K562 (cell line): Measurements from ENCODE around the gene KDELR3. TPM values are rescaled to one million over a fixed set of nuclear protein-coding genes. Genes with fewer than 3 reads are reported as not detected.

Experiments used
- polyA plus RNA-seq, 8 experiments: library from polyadenylated mRNA; depleted of rRNA in 4 of 8; stranded (reverse) in 5 of 8; unstranded in 3 of 8; fragments of >200 nt; fragmentation: Nextera tagmentation in 2 of 8; fragmentation: Illumina TruSeq in 1 of 8; extraction: Ambion mirVana in 2 of 8; extraction: Trizol in 1 of 8; gene quantifications; 2 replicates each; pipeline versions ENCODE4 v1.2.1 to v1.2.3, GENCODE V29; 2011 to 2014; ENCODE audit warnings: inconsistent platforms in 1 of 8, missing spikeins in 1 of 8
- total RNA-seq, 7 experiments: library from RNA; depleted of rRNA in 6 of 7; stranded (reverse); fragments of >200 nt in 6 of 7; fragmentation: Illumina TruSeq in 2 of 7; extraction: Trizol in 2 of 7; gene quantifications; 2 replicates each; pipeline versions ENCODE4 v1.2.1 to v1.2.3, GENCODE V29; 2011 to 2021; ENCODE audit warnings: low replicate concordance in 1 of 7

Gene KDELR3
- total and polyA plus RNA-seq, 9 of the 15 experiments (the other 6 are each of a cell fraction or from before 2014, with no cell fraction given): 7.1 to 44.8 (median 9.6) TPM

Other genes starting within 250 kb of the KDELR3 start
Only the 7 nearest of the 10 such genes appear.
- 8.4 and 9.6 TPM in 2 replicates for gene TMEM184B, start 195.1 kb upstream of the KDELR3 start, total RNA-seq (2014; rRNA removed)
- 4.0 and 5.5 TPM in 2 replicates for gene TMEM184B, start 195.1 kb upstream of the KDELR3 start, total RNA-seq (2014; rRNA removed; fragmentation: Illumina TruSeq; extraction: Trizol)
- 6.2 and 6.7 TPM in 2 replicates for gene TMEM184B, start 195.1 kb upstream of the KDELR3 start, total RNA-seq (2015; rRNA removed; fragmentation: Illumina TruSeq; extraction: Trizol)
- gene TMEM184B, start 195.1 kb upstream of the KDELR3 start, total RNA-seq (2021): 22.7 and 25.1 TPM in 2 replicates
- gene TMEM184B, start 195.1 kb upstream of the KDELR3 start, polyA plus RNA-seq (2011; rRNA removed): 4.9 and 12.2 TPM in 2 replicates
- 14.2 and 16.4 TPM in 2 replicates for gene TMEM184B, start 195.1 kb upstream of the KDELR3 start, polyA plus RNA-seq (2014; fragmentation: Illumina TruSeq; extraction: Trizol)
- under 1 TPM; 0.31 to 0.38 TPM for gene TMEM184B, start 195.1 kb upstream of the KDELR3 start, polyA plus RNA-seq (2014; fragmentation: Nextera tagmentation; extraction: Ambion mirVana)
- 10.1 and 14.1 TPM in 2 replicates for gene TMEM184B, start 195.1 kb upstream of the KDELR3 start, polyA plus RNA-seq (2014; rRNA removed)
- 41.3 and 55.7 TPM in 2 replicates for gene CSNK1E, start 150.7 kb upstream of the KDELR3 start, total RNA-seq (2014; rRNA removed)
- gene CSNK1E, start 150.7 kb upstream of the KDELR3 start, total RNA-seq (2014; rRNA removed; fragmentation: Illumina TruSeq; extraction: Trizol): 18.0 and 22.5 TPM in 2 replicates
- gene CSNK1E, start 150.7 kb upstream of the KDELR3 start, total RNA-seq (2015; rRNA removed; fragmentation: Illumina TruSeq; extraction: Trizol): 33.1 and 34.4 TPM in 2 replicates
- 61.0 and 62.8 TPM in 2 replicates for gene CSNK1E, start 150.7 kb upstream of the KDELR3 start, total RNA-seq (2021)
- 64.0 and 77.0 TPM in 2 replicates for gene CSNK1E, start 150.7 kb upstream of the KDELR3 start, polyA plus RNA-seq (2011; rRNA removed)
- 64.0 and 73.3 TPM in 2 replicates for gene CSNK1E, start 150.7 kb upstream of the KDELR3 start, polyA plus RNA-seq (2014; fragmentation: Illumina TruSeq; extraction: Trizol)
- 1 to 10 TPM; 2.7 to 3.8 TPM for gene CSNK1E, start 150.7 kb upstream of the KDELR3 start, polyA plus RNA-seq (2014; fragmentation: Nextera tagmentation; extraction: Ambion mirVana)
- gene CSNK1E, start 150.7 kb upstream of the KDELR3 start, polyA plus RNA-seq (2014; rRNA removed): 65.6 and 70.0 TPM in 2 replicates
- 0.09 and 0.41 TPM in 2 replicates for gene KCNJ4, start 12.9 kb upstream of the KDELR3 start, total RNA-seq (2014; rRNA removed)
- gene KCNJ4, start 12.9 kb upstream of the KDELR3 start, total RNA-seq (2014; rRNA removed; fragmentation: Illumina TruSeq; extraction: Trizol): not detected in 2 replicates
- not detected in 2 replicates for gene KCNJ4, start 12.9 kb upstream of the KDELR3 start, total RNA-seq (2015; rRNA removed; fragmentation: Illumina TruSeq; extraction: Trizol)
- 0.13 and 0.55 TPM in 2 replicates for gene KCNJ4, start 12.9 kb upstream of the KDELR3 start, total RNA-seq (2021)
- 0.07 and 0.18 TPM in 2 replicates for gene KCNJ4, start 12.9 kb upstream of the KDELR3 start, polyA plus RNA-seq (2011; rRNA removed)
- 0.07 and 0.28 TPM in 2 replicates for gene KCNJ4, start 12.9 kb upstream of the KDELR3 start, polyA plus RNA-seq (2014; fragmentation: Illumina TruSeq; extraction: Trizol)
- not detected for gene KCNJ4, start 12.9 kb upstream of the KDELR3 start, polyA plus RNA-seq (2014; fragmentation: Nextera tagmentation; extraction: Ambion mirVana)
- 0.20 and 0.27 TPM in 2 replicates for gene KCNJ4, start 12.9 kb upstream of the KDELR3 start, polyA plus RNA-seq (2014; rRNA removed)
- gene DDX17, start 38.2 kb downstream of the KDELR3 start, total RNA-seq (2014; rRNA removed): 330 and 355 TPM in 2 replicates
- gene DDX17, start 38.2 kb downstream of the KDELR3 start, total RNA-seq (2014; rRNA removed; fragmentation: Illumina TruSeq; extraction: Trizol): 165 and 171 TPM in 2 replicates
- gene DDX17, start 38.2 kb downstream of the KDELR3 start, total RNA-seq (2015; rRNA removed; fragmentation: Illumina TruSeq; extraction: Trizol): 182 and 189 TPM in 2 replicates
- 216 and 224 TPM in 2 replicates for gene DDX17, start 38.2 kb downstream of the KDELR3 start, total RNA-seq (2021)
- gene DDX17, start 38.2 kb downstream of the KDELR3 start, polyA plus RNA-seq (2011; rRNA removed): 421 and 553 TPM in 2 replicates
- gene DDX17, start 38.2 kb downstream of the KDELR3 start, polyA plus RNA-seq (2014; fragmentation: Illumina TruSeq; extraction: Trizol): 160 and 185 TPM in 2 replicates
- 10 to 100 TPM; 17.6 to 66.9 TPM for gene DDX17, start 38.2 kb downstream of the KDELR3 start, polyA plus RNA-seq (2014; fragmentation: Nextera tagmentation; extraction: Ambion mirVana)
- 252 and 270 TPM in 2 replicates for gene DDX17, start 38.2 kb downstream of the KDELR3 start, polyA plus RNA-seq (2014; rRNA removed)
- 13.4 and 15.1 TPM in 2 replicates for gene DMC1, start 102.1 kb downstream of the KDELR3 start, total RNA-seq (2014; rRNA removed)
- 11.4 and 11.7 TPM in 2 replicates for gene DMC1, start 102.1 kb downstream of the KDELR3 start, total RNA-seq (2014; rRNA removed; fragmentation: Illumina TruSeq; extraction: Trizol)
- gene DMC1, start 102.1 kb downstream of the KDELR3 start, total RNA-seq (2015; rRNA removed; fragmentation: Illumina TruSeq; extraction: Trizol): 12.1 and 14.5 TPM in 2 replicates
- 5.2 and 5.5 TPM in 2 replicates for gene DMC1, start 102.1 kb downstream of the KDELR3 start, total RNA-seq (2021)
- gene DMC1, start 102.1 kb downstream of the KDELR3 start, polyA plus RNA-seq (2011; rRNA removed): 4.8 and 8.2 TPM in 2 replicates
- 9.8 and 11.9 TPM in 2 replicates for gene DMC1, start 102.1 kb downstream of the KDELR3 start, polyA plus RNA-seq (2014; fragmentation: Illumina TruSeq; extraction: Trizol)
- gene DMC1, start 102.1 kb downstream of the KDELR3 start, polyA plus RNA-seq (2014; fragmentation: Nextera tagmentation; extraction: Ambion mirVana): 1 to 10 TPM; 8.4 to 8.7 TPM
- gene DMC1, start 102.1 kb downstream of the KDELR3 start, polyA plus RNA-seq (2014; rRNA removed): 55.5 and 73.8 TPM in 2 replicates
- gene FAM227A, start 188.3 kb downstream of the KDELR3 start, total RNA-seq (2014; rRNA removed): 0.54 and 0.73 TPM in 2 replicates
- gene FAM227A, start 188.3 kb downstream of the KDELR3 start, total RNA-seq (2014; rRNA removed; fragmentation: Illumina TruSeq; extraction: Trizol): 0.80 and 0.91 TPM in 2 replicates
- gene FAM227A, start 188.3 kb downstream of the KDELR3 start, total RNA-seq (2015; rRNA removed; fragmentation: Illumina TruSeq; extraction: Trizol): 0.57 and 0.83 TPM in 2 replicates
- 1.2 and 1.4 TPM in 2 replicates for gene FAM227A, start 188.3 kb downstream of the KDELR3 start, total RNA-seq (2021)
- gene FAM227A, start 188.3 kb downstream of the KDELR3 start, polyA plus RNA-seq (2011; rRNA removed): 1.5 and 2.2 TPM in 2 replicates
- 0.55 and 0.64 TPM in 2 replicates for gene FAM227A, start 188.3 kb downstream of the KDELR3 start, polyA plus RNA-seq (2014; fragmentation: Illumina TruSeq; extraction: Trizol)
- under 1 TPM; 0.10 to 0.31 TPM for gene FAM227A, start 188.3 kb downstream of the KDELR3 start, polyA plus RNA-seq (2014; fragmentation: Nextera tagmentation; extraction: Ambion mirVana)
- 0.89 and 0.94 TPM in 2 replicates for gene FAM227A, start 188.3 kb downstream of the KDELR3 start, polyA plus RNA-seq (2014; rRNA removed)
- 7.8 and 8.8 TPM in 2 replicates for gene CBY1, start 188.5 kb downstream of the KDELR3 start, total RNA-seq (2014; rRNA removed)
- gene CBY1, start 188.5 kb downstream of the KDELR3 start, total RNA-seq (2014; rRNA removed; fragmentation: Illumina TruSeq; extraction: Trizol): 8.2 and 8.9 TPM in 2 replicates
- gene CBY1, start 188.5 kb downstream of the KDELR3 start, total RNA-seq (2015; rRNA removed; fragmentation: Illumina TruSeq; extraction: Trizol): 5.4 and 5.7 TPM in 2 replicates
- gene CBY1, start 188.5 kb downstream of the KDELR3 start, total RNA-seq (2021): 7.8 and 8.6 TPM in 2 replicates
- 17.0 and 18.4 TPM in 2 replicates for gene CBY1, start 188.5 kb downstream of the KDELR3 start, polyA plus RNA-seq (2011; rRNA removed)
- gene CBY1, start 188.5 kb downstream of the KDELR3 start, polyA plus RNA-seq (2014; fragmentation: Illumina TruSeq; extraction: Trizol): 12.2 and 14.3 TPM in 2 replicates
- 10 to 100 TPM; 15.4 to 19.7 TPM for gene CBY1, start 188.5 kb downstream of the KDELR3 start, polyA plus RNA-seq (2014; fragmentation: Nextera tagmentation; extraction: Ambion mirVana)
- 10.8 and 15.5 TPM in 2 replicates for gene CBY1, start 188.5 kb downstream of the KDELR3 start, polyA plus RNA-seq (2014; rRNA removed)